ENCODE measurements around the gene PSAPL1. TPM values are rescaled to one million over a fixed set of nuclear protein-coding genes. Genes with fewer than 3 reads are reported as not detected.
A peak's percentile ranks its signal among the peaks of the same experiment; 100 is the strongest.

Gene PSAPL1
- total RNA-seq, 1 donor from 2014 or later = not detected

- H3K4me1 Mint-ChIP-seq (ENCODE audit: low read depth) = peaks cover 4% of the 10 kb centered on the region
- H3K4me3 Mint-ChIP-seq (ENCODE audit: unreplicated experiment) = no peak overlapping the region
- no peaks in the 10 kb centered on the region for H3K36me3 Mint-ChIP-seq (ENCODE audit: low read depth)
- H3K27me3 Mint-ChIP-seq (ENCODE audit: low read depth) = peaks cover 9% of the 10 kb centered on the region
- TF ChIP-seq CTCF (IDR thresholded peaks at IDR 0.05) = no peak
- DNase-seq (ENCODE audit: low spot score) = no peak
- no peaks in the 10 kb centered on the region for H3K9me3 Mint-ChIP-seq (ENCODE audit: low read depth)
- H3K27ac Mint-ChIP-seq (ENCODE audit: unreplicated experiment) = no peak overlapping the region
Measured at GRCh38 chr4:7423801-7424552, 10.8 kb downstream of the PSAPL1 start.

- no peak for DNase-seq (ENCODE audit: low spot score)
- Mint-ChIP-seq H3K27me3 (ENCODE audit: low read depth) (peaks cover 9% of the 10 kb centered on the region), H3K4me1 (ENCODE audit: low read depth) (peaks cover 4% of the 10 kb centered on the region), H3K4me3 (ENCODE audit: unreplicated experiment) (no peak overlapping the region), H3K9me3 (ENCODE audit: low read depth) (peaks cover 3% of the 10 kb centered on the region), H3K36me3 (ENCODE audit: low read depth) (no peaks in the 10 kb centered on the region), H3K27ac (ENCODE audit: unreplicated experiment) (no peak overlapping the region)
- no peak for TF ChIP-seq CTCF (IDR thresholded peaks at IDR 0.05)
Measured at GRCh38 chr4:7423391-7423790, 11.3 kb downstream of the PSAPL1 start.

- Mint-ChIP-seq H3K27ac (ENCODE audit: unreplicated experiment) (no peak overlapping the region), H3K27me3 (ENCODE audit: low read depth) (peaks cover 9% of the 10 kb centered on the region), H3K4me3 (ENCODE audit: unreplicated experiment) (no peak overlapping the region), H3K4me1 (ENCODE audit: low read depth) (no peaks in the 10 kb centered on the region), H3K36me3 (ENCODE audit: low read depth) (no peaks in the 10 kb centered on the region), H3K9me3 (ENCODE audit: low read depth) (peaks cover 3% of the 10 kb centered on the region)
- no peak for TF ChIP-seq CTCF (IDR thresholded peaks at IDR 0.05)
- no peak for DNase-seq (ENCODE audit: low spot score)
Measured at GRCh38 chr4:7422898-7423180, 11.9 kb downstream of the PSAPL1 start.

- DNase-seq (ENCODE audit: low spot score) = no peak
- H3K9me3 Mint-ChIP-seq (ENCODE audit: low read depth) = peaks cover 3% of the 10 kb centered on the region
- no peak overlapping the region for H3K4me3 Mint-ChIP-seq (ENCODE audit: unreplicated experiment)
- TF ChIP-seq CTCF (IDR thresholded peaks at IDR 0.05) = no peak
- no peaks in the 10 kb centered on the region for H3K36me3 Mint-ChIP-seq (ENCODE audit: low read depth)
- no peak overlapping the region for H3K27ac Mint-ChIP-seq (ENCODE audit: unreplicated experiment)
- H3K27me3 Mint-ChIP-seq (ENCODE audit: low read depth) = peaks cover 9% of the 10 kb centered on the region
- no peaks in the 10 kb centered on the region for H3K4me1 Mint-ChIP-seq (ENCODE audit: low read depth)
Measured at GRCh38 chr4:7422151-7422897, 12.4 kb downstream of the PSAPL1 start.

- Mint-ChIP-seq H3K27me3 (ENCODE audit: low read depth) (peaks cover 12% of the 10 kb centered on the region), H3K4me1 (ENCODE audit: low read depth) (no peaks in the 10 kb centered on the region), H3K36me3 (ENCODE audit: low read depth) (no peaks in the 10 kb centered on the region), H3K4me3 (ENCODE audit: unreplicated experiment) (no peak overlapping the region), H3K9me3 (ENCODE audit: low read depth) (peaks cover 3% of the 10 kb centered on the region), H3K27ac (ENCODE audit: unreplicated experiment) (no peak overlapping the region)
- TF ChIP-seq CTCF (IDR thresholded peaks at IDR 0.05) = no peak
- DNase-seq (ENCODE audit: low spot score) = peak; percentile 87
Measured at GRCh38 chr4:7421356-7422150, 13.2 kb downstream of the PSAPL1 start.
